K562 (cell line): Measurements from ENCODE around the gene GABRB2.

Source experiments
- BRD4 ChIP-seq: fragments of 200-600 bp; sonication (generic); IDR thresholded peaks from 2 replicates; pipeline ENCODE4 v1.6.1; 2017; ENCODE audit warnings: inconsistent platforms
- GTF2F1 ChIP-seq: IDR thresholded peaks from 2 replicates; pipeline ENCODE4 v1.6.1; 2011; ENCODE audit warnings: low read depth, low read length, improper control_type of control experiment
- TCF7L2 ChIP-seq: fragments of 150-350 bp; IDR thresholded peaks from 2 replicates; pipeline ENCODE4 v1.6.1; 2016; ENCODE audit warnings: low read depth, mild to moderate bottlenecking, low read length, moderate library complexity
- ZBTB7A ChIP-seq: IDR thresholded peaks from 2 replicates; pipeline ENCODE4 v1.6.1; 2011; ENCODE audit warnings: low read depth, mild to moderate bottlenecking, low read length, moderate library complexity, borderline replicate concordance; ENCODE audit not compliant: control insufficient read depth
- ZC3H4 ChIP-seq: sonication (generic); formaldehyde crosslinking; IDR thresholded peaks from 2 replicates; pipeline ENCODE4 v1.9.0; 2021; ENCODE audit warnings: missing genetic modification reagents, borderline replicate concordance
- ZNF785 ChIP-seq: fragments of 250-450 bp; sonication (Bioruptor Pico); IDR thresholded peaks from 2 replicates; pipeline ENCODE4 v1.4.0; 2020; ENCODE audit warnings: mild to moderate bottlenecking
- TF ChIP-seq, protein P1 (sequence below), 2 experiments: fragments of 450-650 bp; formaldehyde crosslinking in 1 of 2; IDR thresholded peaks; 2 replicates each; pipeline versions ENCODE4 v1.4.0 to v1.6.1; 2014 to 2020; ENCODE audit warnings: mild to moderate bottlenecking in 2 of 2, borderline replicate concordance in 1 of 2, low read depth in 1 of 2
- TF ChIP-seq, protein P2 (sequence below), 3 experiments: IDR thresholded peaks in 2 of 3; conservative IDR thresholded peaks in 1 of 3; 2 replicates each; pipeline ENCODE4 v1.5.1; 2011 to 2012; ENCODE audit warnings: low read length in 3 of 3, mild to moderate bottlenecking in 3 of 3, control low read depth in 2 of 3, improper control_type of control experiment in 1 of 3, inconsistent platforms in 1 of 3, low read depth in 1 of 3, mixed read lengths in 1 of 3, moderate library complexity in 1 of 3; ENCODE audit not compliant: insufficient read depth in 2 of 3

DNA sequence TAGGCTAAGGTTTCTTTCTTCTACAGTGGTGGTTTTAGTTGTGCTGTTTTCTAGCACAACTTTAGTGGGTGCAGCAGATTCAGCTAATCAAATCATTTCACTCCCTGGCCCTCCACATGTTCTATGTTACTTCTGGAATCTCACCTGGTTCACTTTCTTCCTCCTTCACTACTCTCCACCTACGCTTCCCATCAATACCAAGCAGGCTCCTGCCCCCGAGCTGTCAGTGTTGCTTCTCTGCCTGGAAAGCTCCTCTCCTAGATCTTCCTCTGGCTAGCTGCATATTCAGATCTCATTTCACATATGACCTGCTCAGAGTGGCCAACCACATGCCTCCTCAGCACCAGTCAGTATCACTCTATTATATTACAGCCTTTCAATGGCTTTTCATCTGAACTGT lies 19.6 kb upstream of the GABRB2 start:
- TF ChIP-seq, protein P1, sequence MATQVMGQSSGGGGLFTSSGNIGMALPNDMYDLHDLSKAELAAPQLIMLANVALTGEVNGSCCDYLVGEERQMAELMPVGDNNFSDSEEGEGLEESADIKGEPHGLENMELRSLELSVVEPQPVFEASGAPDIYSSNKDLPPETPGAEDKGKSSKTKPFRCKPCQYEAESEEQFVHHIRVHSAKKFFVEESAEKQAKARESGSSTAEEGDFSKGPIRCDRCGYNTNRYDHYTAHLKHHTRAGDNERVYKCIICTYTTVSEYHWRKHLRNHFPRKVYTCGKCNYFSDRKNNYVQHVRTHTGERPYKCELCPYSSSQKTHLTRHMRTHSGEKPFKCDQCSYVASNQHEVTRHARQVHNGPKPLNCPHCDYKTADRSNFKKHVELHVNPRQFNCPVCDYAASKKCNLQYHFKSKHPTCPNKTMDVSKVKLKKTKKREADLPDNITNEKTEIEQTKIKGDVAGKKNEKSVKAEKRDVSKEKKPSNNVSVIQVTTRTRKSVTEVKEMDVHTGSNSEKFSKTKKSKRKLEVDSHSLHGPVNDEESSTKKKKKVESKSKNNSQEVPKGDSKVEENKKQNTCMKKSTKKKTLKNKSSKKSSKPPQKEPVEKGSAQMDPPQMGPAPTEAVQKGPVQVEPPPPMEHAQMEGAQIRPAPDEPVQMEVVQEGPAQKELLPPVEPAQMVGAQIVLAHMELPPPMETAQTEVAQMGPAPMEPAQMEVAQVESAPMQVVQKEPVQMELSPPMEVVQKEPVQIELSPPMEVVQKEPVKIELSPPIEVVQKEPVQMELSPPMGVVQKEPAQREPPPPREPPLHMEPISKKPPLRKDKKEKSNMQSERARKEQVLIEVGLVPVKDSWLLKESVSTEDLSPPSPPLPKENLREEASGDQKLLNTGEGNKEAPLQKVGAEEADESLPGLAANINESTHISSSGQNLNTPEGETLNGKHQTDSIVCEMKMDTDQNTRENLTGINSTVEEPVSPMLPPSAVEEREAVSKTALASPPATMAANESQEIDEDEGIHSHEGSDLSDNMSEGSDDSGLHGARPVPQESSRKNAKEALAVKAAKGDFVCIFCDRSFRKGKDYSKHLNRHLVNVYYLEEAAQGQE (IDR thresholded peaks at IDR 0.05; ENCODE audit: borderline replicate concordance) = no peak
- TF ChIP-seq, protein P1 (CRISPR knock-in tag; IDR thresholded peaks at IDR 0.05; ENCODE audit: low read depth) = no peak
- no peak for TF ChIP-seq ZC3H4
- TF ChIP-seq ZNF785 (CRISPR knock-in tag) = no peak
- TF ChIP-seq ZBTB7A = no peak
- TF ChIP-seq, protein P2, sequence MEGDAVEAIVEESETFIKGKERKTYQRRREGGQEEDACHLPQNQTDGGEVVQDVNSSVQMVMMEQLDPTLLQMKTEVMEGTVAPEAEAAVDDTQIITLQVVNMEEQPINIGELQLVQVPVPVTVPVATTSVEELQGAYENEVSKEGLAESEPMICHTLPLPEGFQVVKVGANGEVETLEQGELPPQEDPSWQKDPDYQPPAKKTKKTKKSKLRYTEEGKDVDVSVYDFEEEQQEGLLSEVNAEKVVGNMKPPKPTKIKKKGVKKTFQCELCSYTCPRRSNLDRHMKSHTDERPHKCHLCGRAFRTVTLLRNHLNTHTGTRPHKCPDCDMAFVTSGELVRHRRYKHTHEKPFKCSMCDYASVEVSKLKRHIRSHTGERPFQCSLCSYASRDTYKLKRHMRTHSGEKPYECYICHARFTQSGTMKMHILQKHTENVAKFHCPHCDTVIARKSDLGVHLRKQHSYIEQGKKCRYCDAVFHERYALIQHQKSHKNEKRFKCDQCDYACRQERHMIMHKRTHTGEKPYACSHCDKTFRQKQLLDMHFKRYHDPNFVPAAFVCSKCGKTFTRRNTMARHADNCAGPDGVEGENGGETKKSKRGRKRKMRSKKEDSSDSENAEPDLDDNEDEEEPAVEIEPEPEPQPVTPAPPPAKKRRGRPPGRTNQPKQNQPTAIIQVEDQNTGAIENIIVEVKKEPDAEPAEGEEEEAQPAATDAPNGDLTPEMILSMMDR (IDR thresholded peaks at IDR 0.05 in 2 of 3, conservative IDR thresholded peaks at IDR 0.05 in 1 of 3; ENCODE audit: insufficient read depth in 2 of 3, low read depth in 1 of 3, low read length in 3 of 3) = no peak
- TF ChIP-seq GTF2F1 = no peak
- TF ChIP-seq BRD4 = no peak
- TF ChIP-seq TCF7L2 = no peak
